NCI-H1105 treated with DMSO at 0.1 percent for 48 hours (cell line): Measurements from ENCODE around the gene ZNF284.
"Not testable (repeated sequence)": the region's sequence is repeated elsewhere in the genome, so short reads cannot be mapped to it uniquely, and the experiment has no call there.

Source experiments
- DNase-seq: peaks from one replicate; lab custom pipeline; 2025; lab: John Stamatoyannopoulos, UW

ZNF284 gene

GRCh38 chr19:44111910-44112463 is 40.0 kb downstream of the ZNF284 start:
- DNase-seq = no peak

GRCh38 chr19:44112802-44113137 is 40.8 kb downstream of the ZNF284 start:
- DNase-seq = no peak

- peak; percentile 98 for DNase-seq
Observed at GRCh38 chr19:44113138-44113783, 41.3 kb downstream of the ZNF284 start, which contains the start of gene ZNF225. Gene ZNF225, plus strand, starts transcription at chr19:44113399. Its CDS starts 2,429 bp downstream, at chr19:44115828.

DNA sequence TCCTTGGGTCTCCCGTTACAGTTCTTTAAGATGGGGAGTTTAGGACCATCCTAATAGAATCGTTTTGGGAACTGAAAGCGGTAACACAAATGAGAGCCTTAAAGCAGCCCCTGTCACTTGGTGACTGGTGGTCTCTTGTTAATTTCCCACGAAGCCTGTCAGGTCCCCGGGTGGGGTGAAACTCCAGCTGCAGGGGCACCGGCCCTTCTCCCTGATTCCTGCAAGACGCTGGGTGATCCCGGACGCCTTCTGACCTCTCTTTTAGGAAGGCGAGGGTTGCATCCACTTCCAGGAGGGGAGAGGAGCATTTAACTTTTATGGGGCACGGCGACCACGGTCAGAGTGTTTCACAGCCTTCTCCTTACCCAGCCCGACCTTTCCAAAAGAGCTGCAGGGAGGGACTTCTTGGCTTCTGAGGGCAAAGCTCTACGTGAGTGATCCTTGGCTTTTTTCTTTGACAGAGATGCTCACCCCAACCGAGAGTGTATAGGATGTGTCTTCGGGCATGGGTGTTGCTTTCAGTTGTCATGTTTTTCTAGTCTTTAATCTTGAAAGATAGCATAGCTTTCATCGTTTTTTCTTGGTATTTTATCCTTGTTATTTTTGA is 41.9 kb downstream of the ZNF284 start:
- no peak for DNase-seq

GRCh38 chr19:44121162-44121561 is 49.2 kb downstream of the ZNF284 start:
- DNase-seq = not testable (repeated sequence)

GRCh38 chr19:44131955-44132354 is 60.0 kb downstream of the ZNF284 start:
- no peak for DNase-seq
